Progenitor cell of endocrine pancreas (in vitro differentiated cells): ENCODE results near the gene RCBTB1. TPM values are rescaled to one million over a fixed set of nuclear protein-coding genes. Genes with fewer than 3 reads are reported as not detected.
A peak's percentile ranks its signal among the peaks of the same experiment; 100 is the strongest.

ENCODE experiments used
- DNase-seq: peaks from one replicate; pipeline ENCODE4 v3.0.0; 2021; ENCODE audit warnings: low spot score; ENCODE audit not compliant: unreplicated experiment
- H3K27ac Mint-ChIP-seq: 2 replicates; pipeline ENCODE4 v1.8.0; 2021; ENCODE audit warnings: mild to moderate bottlenecking, moderate library complexity, mixed read lengths
- H3K27me3 Mint-ChIP-seq: 2 replicates; pipeline ENCODE4 v1.8.0; 2021; ENCODE audit warnings: mixed read lengths
- H3K36me3 Mint-ChIP-seq: 2 replicates; pipeline ENCODE4 v1.8.0; 2022; ENCODE audit warnings: mixed read lengths; ENCODE audit not compliant: insufficient read depth
- H3K4me1 Mint-ChIP-seq: 2 replicates; pipeline ENCODE4 v1.8.0; 2021; ENCODE audit warnings: low read depth, mixed read lengths
- H3K4me3 Mint-ChIP-seq: 2 replicates; pipeline ENCODE4 v1.8.0; 2021; ENCODE audit warnings: low read depth, mild to moderate bottlenecking, moderate library complexity, mixed read lengths
- H3K9me3 Mint-ChIP-seq: 2 replicates; pipeline ENCODE4 v1.8.0; 2021; ENCODE audit warnings: low read depth, mixed read lengths
- CTCF ChIP-seq: fragments of 200-600 bp; sonication (generic); IDR thresholded peaks from one replicate; pipeline ENCODE4 v1.5.0; 2021; ENCODE audit warnings: antibody characterized with exemption, mild to moderate bottlenecking; ENCODE audit not compliant: unreplicated experiment
- long read RNA-seq: library from polyadenylated mRNA; unstranded; transcript quantifications from one replicate; pipeline ENCODE4 v2.0.0, GENCODE V29; 2020
- total RNA-seq: library from RNA; stranded (reverse); gene quantifications from 2 replicates; pipeline ENCODE4 v1.2.1, GENCODE V29; 2021

Gene RCBTB1
- total RNA-seq, result 29.8 and 34.5 TPM in 2 replicates
- long read RNA-seq, full-length matches to known transcripts, result 38 of 76 reads
- long read RNA-seq, partial matches to known transcripts, result 19 of 76 reads
- long read RNA-seq, other reads (novel, unspliced or antisense), result 19 of 76 reads

- no peak for TF ChIP-seq CTCF
- Mint-ChIP-seq H3K27me3 (no peaks in the 10 kb centered on the region), H3K4me3 (peak within 1 kb of the TSS; percentile 84), H3K27ac (peak within 1 kb of the TSS; percentile 98), H3K36me3 (peaks cover 2% of the 10 kb centered on the region), H3K9me3 (no peaks in the 10 kb centered on the region), H3K4me1 (peaks cover 20% of the 10 kb centered on the region)
- peak; percentile 55 for DNase-seq
These were observed at the start of gene RCBTB1 for GRCh38 chr13:49585220-49586157. Gene RCBTB1 (minus strand): TSS chr13:49585558. CDS start chr13:49567279, 18,279 bp downstream.

- H3K4me1 Mint-ChIP-seq, result peaks cover 1% of the 10 kb centered on the region
- no peak overlapping the region for H3K27ac Mint-ChIP-seq
- no peak for DNase-seq
These were observed 48.4 kb upstream of the RCBTB1 start for GRCh38 chr13:49633710-49634109.

GRCh38 chr13:49632156-49632555 lies 46.8 kb upstream of the RCBTB1 start:
- peaks cover 3% of the 10 kb centered on the region for H3K9me3 Mint-ChIP-seq
- H3K27me3 Mint-ChIP-seq, result peaks cover 9% of the 10 kb centered on the region
- H3K27ac Mint-ChIP-seq, result no peak overlapping the region
- H3K4me3 Mint-ChIP-seq, result no peak overlapping the region
- TF ChIP-seq CTCF, result no peak
- H3K36me3 Mint-ChIP-seq, result no peaks in the 10 kb centered on the region
- DNase-seq, result no peak
- peaks cover 1% of the 10 kb centered on the region for H3K4me1 Mint-ChIP-seq

More at GRCh38 chr13:49633710-49634109, 48.4 kb upstream of the RCBTB1 start:
- Mint-ChIP-seq H3K36me3 (no peaks in the 10 kb centered on the region), H3K9me3 (peaks cover 3% of the 10 kb centered on the region), H3K4me3 (no peak overlapping the region), H3K27me3 (peaks cover 9% of the 10 kb centered on the region)
- no peak for TF ChIP-seq CTCF

- Mint-ChIP-seq H3K27me3 (peaks cover 9% of the 10 kb centered on the region), H3K27ac (no peak overlapping the region), H3K36me3 (no peaks in the 10 kb centered on the region), H3K4me1 (peaks cover 1% of the 10 kb centered on the region), H3K9me3 (peaks cover 3% of the 10 kb centered on the region), H3K4me3 (no peak overlapping the region)
- no peak for DNase-seq
- TF ChIP-seq CTCF, result no peak
These were observed 45.2 kb upstream of the RCBTB1 start for GRCh38 chr13:49630580-49630979.

GRCh38 chr13:49629947-49630346 lies 44.6 kb upstream of the RCBTB1 start:
- Mint-ChIP-seq H3K9me3 (no peaks in the 10 kb centered on the region), H3K36me3 (no peaks in the 10 kb centered on the region), H3K27me3 (peaks cover 6% of the 10 kb centered on the region), H3K27ac (no peak overlapping the region), H3K4me3 (no peak overlapping the region), H3K4me1 (no peaks in the 10 kb centered on the region)
- no peak for DNase-seq
- no peak for TF ChIP-seq CTCF
